Erythroblast (primary cell): ENCODE results near the gene BCKDK.

Experiments
- GATA1 ChIP-seq: IDR thresholded peaks from 2 replicates; pipeline ENCODE4 v1.6.1; 2011; ENCODE audit warnings: low read depth, mild to moderate bottlenecking, control low read depth, low read length, moderate library complexity
- POLR2A ChIP-seq: IDR thresholded peaks from 2 replicates; pipeline ENCODE4 v1.6.1; 2011; ENCODE audit warnings: mild to moderate bottlenecking, low read length

DNA sequence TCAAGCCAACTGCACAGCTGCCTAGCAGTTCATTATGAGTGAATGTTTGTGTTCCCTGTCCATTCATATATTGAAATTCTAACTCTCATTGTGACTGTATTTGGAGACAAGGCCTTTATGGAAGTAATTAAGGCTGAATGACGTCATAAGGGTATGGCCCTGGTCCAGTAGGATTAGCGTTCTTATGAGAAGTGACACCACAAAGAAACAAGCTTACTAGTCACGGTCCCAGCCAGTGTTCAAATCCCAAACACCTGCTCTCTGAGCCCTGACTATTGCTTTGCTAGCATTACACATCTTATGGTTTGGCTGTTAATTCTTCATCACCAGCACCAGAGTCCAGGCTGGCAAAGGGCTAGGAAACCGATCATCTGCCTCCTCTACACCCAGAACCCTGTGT is 36.3 kb upstream of the BCKDK start:
- TF ChIP-seq POLR2A = no peak
- TF ChIP-seq GATA1 = no peak
